Hepatocyte (in vitro differentiated cells): Measurements from ENCODE around the gene PELO. TPM values are rescaled to one million over a fixed set of nuclear protein-coding genes. Genes with fewer than 3 reads are reported as not detected.

Source experiments
- DNase-seq: peaks from one replicate; pipeline ENCODE4 v3.0.0-alpha.2; 2016; ENCODE audit warnings: low spot score
- H2AFZ ChIP-seq: fragments of 200-600 bp; sonication (generic); 2 replicates; pipeline ENCODE4 v1.6.0; 2016; ENCODE audit warnings: antibody characterized with exemption, mild to moderate bottlenecking
- H3K27ac ChIP-seq: fragments of 200-600 bp; sonication (generic); 2 replicates; pipeline ENCODE4 v1.5.1; 2016; ENCODE audit warnings: mild to moderate bottlenecking
- H3K27me3 ChIP-seq: fragments of 200-600 bp; sonication (generic); 2 replicates; pipeline ENCODE4 v1.6.1; 2016
- H3K36me3 ChIP-seq: fragments of 200-600 bp; sonication (generic); replicated peaks from 2 replicates; pipeline ENCODE4 v1.5.1; 2016; ENCODE audit warnings: low read depth; ENCODE audit not compliant: insufficient read depth
- H3K4me1 ChIP-seq: fragments of 200-600 bp; sonication (generic); 2 replicates; pipeline ENCODE4 v1.5.1; 2016; ENCODE audit warnings: mild to moderate bottlenecking, moderate library complexity; ENCODE audit not compliant: insufficient read depth
- H3K4me2 ChIP-seq: fragments of 200-600 bp; sonication (generic); 2 replicates; pipeline ENCODE4 v1.6.0; 2016
- H3K4me3 ChIP-seq: fragments of 200-600 bp; sonication (generic); 2 replicates; pipeline ENCODE4 v1.5.1; 2016; ENCODE audit warnings: mild to moderate bottlenecking
- H3K79me2 ChIP-seq: fragments of 200-600 bp; sonication (generic); 2 replicates; pipeline ENCODE4 v1.6.0; 2017; ENCODE audit warnings: mild to moderate bottlenecking
- H3K9me2 ChIP-seq: fragments of 200-600 bp; sonication (generic); replicated peaks from 2 replicates; pipeline ENCODE4 v1.6.0; 2017; ENCODE audit warnings: mild to moderate bottlenecking; ENCODE audit not compliant: insufficient read depth
- H3K9me3 ChIP-seq: fragments of 200-600 bp; sonication (generic); 2 replicates; pipeline ENCODE4 v1.5.1; 2016; ENCODE audit warnings: low read depth, mild to moderate bottlenecking
- H4K20me1 ChIP-seq: fragments of 200-600 bp; sonication (generic); 2 replicates; pipeline ENCODE4 v1.6.0; 2016; ENCODE audit warnings: mild to moderate bottlenecking; ENCODE audit not compliant: insufficient read depth, poor library complexity, severe bottlenecking
- EZH2 ChIP-seq: fragments of 200-600 bp; sonication (generic); IDR thresholded peaks from 2 replicates; pipeline ENCODE4 v1.6.1; 2016; ENCODE audit warnings: antibody characterized with exemption, mild to moderate bottlenecking, borderline replicate concordance
- EZH2phosphoT487 ChIP-seq: fragments of 200-600 bp; sonication (generic); IDR thresholded peaks from one replicate; pipeline ENCODE4 v1.6.1; 2018; ENCODE audit warnings: antibody characterized with exemption, mild to moderate bottlenecking, low read depth, moderate library complexity; ENCODE audit not compliant: unreplicated experiment, severe bottlenecking
- WGBS: methylation state at CpG from one replicate; pipeline ENCODE4 v1.1.6; 2016; ENCODE audit warnings: low lambda C conversion rate; ENCODE audit errors: missing lambda C conversion rate; 5-methylcytosine and 5-hydroxymethylcytosine counted together
- polyA plus RNA-seq: library from polyadenylated mRNA; unstranded; fragments of >200 nt; fragmentation: Nextera tagmentation; extraction: Ambion mirVana; gene quantifications from 2 replicates; pipeline ENCODE4 v1.2.1, GENCODE V29; 2016
- total RNA-seq: library from RNA; depleted of rRNA; stranded (reverse); fragments of >200 nt; gene quantifications from 2 replicates; pipeline ENCODE4 v1.2.3, GENCODE V29; 2014
- TF ChIP-seq, protein P1 (sequence below): fragments of 200-600 bp; sonication (generic); IDR thresholded peaks from 2 replicates; pipeline ENCODE4 v1.5.1; 2016; ENCODE audit warnings: antibody characterized with exemption, mild to moderate bottlenecking; ENCODE audit not compliant: poor library complexity

PELO gene
- total RNA-seq = 21.9 and 24.3 TPM in 2 replicates
- polyA plus RNA-seq = 27.0 and 28.2 TPM in 2 replicates

- DNase-seq = peak; percentile 81
- TF ChIP-seq, protein P1, sequence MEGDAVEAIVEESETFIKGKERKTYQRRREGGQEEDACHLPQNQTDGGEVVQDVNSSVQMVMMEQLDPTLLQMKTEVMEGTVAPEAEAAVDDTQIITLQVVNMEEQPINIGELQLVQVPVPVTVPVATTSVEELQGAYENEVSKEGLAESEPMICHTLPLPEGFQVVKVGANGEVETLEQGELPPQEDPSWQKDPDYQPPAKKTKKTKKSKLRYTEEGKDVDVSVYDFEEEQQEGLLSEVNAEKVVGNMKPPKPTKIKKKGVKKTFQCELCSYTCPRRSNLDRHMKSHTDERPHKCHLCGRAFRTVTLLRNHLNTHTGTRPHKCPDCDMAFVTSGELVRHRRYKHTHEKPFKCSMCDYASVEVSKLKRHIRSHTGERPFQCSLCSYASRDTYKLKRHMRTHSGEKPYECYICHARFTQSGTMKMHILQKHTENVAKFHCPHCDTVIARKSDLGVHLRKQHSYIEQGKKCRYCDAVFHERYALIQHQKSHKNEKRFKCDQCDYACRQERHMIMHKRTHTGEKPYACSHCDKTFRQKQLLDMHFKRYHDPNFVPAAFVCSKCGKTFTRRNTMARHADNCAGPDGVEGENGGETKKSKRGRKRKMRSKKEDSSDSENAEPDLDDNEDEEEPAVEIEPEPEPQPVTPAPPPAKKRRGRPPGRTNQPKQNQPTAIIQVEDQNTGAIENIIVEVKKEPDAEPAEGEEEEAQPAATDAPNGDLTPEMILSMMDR = peak; percentile 42
- TF ChIP-seq EZH2phosphoT487 = no peak
- no peak for TF ChIP-seq EZH2
Observed at GRCh38 chr5:52787600-52788504, at the start of gene PELO, which contains the start of gene ITGA1. Gene PELO (plus strand): TSS chr5:52787916. CDS start chr5:52800395, 12,479 bp downstream. Gene ITGA1 (plus strand): TSS chr5:52787916. CDS start chr5:52788354, 438 bp downstream.

GRCh38 chr5:52738095-52738506 is 49.6 kb upstream of the PELO start:
- Histone ChIP-seq H3K27ac (no peak overlapping the region), H3K27me3 (no peaks in the 10 kb centered on the region), H3K4me1 (no peaks in the 10 kb centered on the region), H4K20me1 (no peaks in the 10 kb centered on the region), H3K4me3 (no peak overlapping the region), H3K9me2 (no peaks in the 10 kb centered on the region), H3K36me3 (no peaks in the 10 kb centered on the region), H2AFZ (no peak overlapping the region), H3K79me2 (no peaks in the 10 kb centered on the region), H3K4me2 (no peak overlapping the region), H3K9me3 (no peaks in the 10 kb centered on the region)
- no peak for TF ChIP-seq EZH2phosphoT487
- TF ChIP-seq EZH2 = no peak
- TF ChIP-seq, protein P1 = no peak
- no peak for DNase-seq

More at GRCh38 chr5:52787600-52788504, at the start of gene PELO, which contains the start of gene ITGA1:
- Histone ChIP-seq H3K9me3 (no peaks in the 10 kb centered on the region), H3K4me1 (peaks cover 5% of the 10 kb centered on the region), H3K79me2 (peaks cover 38% of the 10 kb centered on the region), H3K9me2 (no peaks in the 10 kb centered on the region), H4K20me1 (no peaks in the 10 kb centered on the region), H3K36me3 (no peaks in the 10 kb centered on the region), H3K4me3 (peak within 1 kb of the TSS; percentile 77), H3K27me3 (no peaks in the 10 kb centered on the region), H2AFZ (peak within 1 kb of the TSS; percentile 85), H3K27ac (peak within 1 kb of the TSS; percentile 90), H3K4me2 (peak within 1 kb of the TSS; percentile 92)
- WGBS = 1% methylated on average over 57 of the region's 61 CpGs

GRCh38 chr5:52740007-52740406 is 47.7 kb upstream of the PELO start:
- Histone ChIP-seq H4K20me1 (no peaks in the 10 kb centered on the region), H3K4me3 (no peak overlapping the region), H3K9me3 (no peaks in the 10 kb centered on the region), H3K4me1 (no peaks in the 10 kb centered on the region), H3K36me3 (no peaks in the 10 kb centered on the region), H2AFZ (no peak overlapping the region), H3K4me2 (no peak overlapping the region), H3K79me2 (no peaks in the 10 kb centered on the region), H3K27me3 (no peaks in the 10 kb centered on the region), H3K27ac (no peak overlapping the region), H3K9me2 (no peaks in the 10 kb centered on the region)
- no peak for DNase-seq
- no peak for TF ChIP-seq EZH2phosphoT487
- no peak for TF ChIP-seq EZH2
- TF ChIP-seq, protein P1 = no peak
- WGBS = 80% methylated on average over 2 of the region's 2 CpGs
